NOMO-1 treated with dmso at 0.1 percent for 144 hours (cell line): ENCODE measurements around the gene SPPL2B.
"Not testable (repeated sequence)": the region's sequence is repeated elsewhere in the genome, so short reads cannot be mapped to it uniquely, and the experiment has no call there.

Experiments
- DNase-seq: peaks from one replicate; lab custom pipeline; 2025; ENCODE audit not compliant: unreplicated experiment; lab: John Stamatoyannopoulos, UW

The SPPL2B gene

DNA sequence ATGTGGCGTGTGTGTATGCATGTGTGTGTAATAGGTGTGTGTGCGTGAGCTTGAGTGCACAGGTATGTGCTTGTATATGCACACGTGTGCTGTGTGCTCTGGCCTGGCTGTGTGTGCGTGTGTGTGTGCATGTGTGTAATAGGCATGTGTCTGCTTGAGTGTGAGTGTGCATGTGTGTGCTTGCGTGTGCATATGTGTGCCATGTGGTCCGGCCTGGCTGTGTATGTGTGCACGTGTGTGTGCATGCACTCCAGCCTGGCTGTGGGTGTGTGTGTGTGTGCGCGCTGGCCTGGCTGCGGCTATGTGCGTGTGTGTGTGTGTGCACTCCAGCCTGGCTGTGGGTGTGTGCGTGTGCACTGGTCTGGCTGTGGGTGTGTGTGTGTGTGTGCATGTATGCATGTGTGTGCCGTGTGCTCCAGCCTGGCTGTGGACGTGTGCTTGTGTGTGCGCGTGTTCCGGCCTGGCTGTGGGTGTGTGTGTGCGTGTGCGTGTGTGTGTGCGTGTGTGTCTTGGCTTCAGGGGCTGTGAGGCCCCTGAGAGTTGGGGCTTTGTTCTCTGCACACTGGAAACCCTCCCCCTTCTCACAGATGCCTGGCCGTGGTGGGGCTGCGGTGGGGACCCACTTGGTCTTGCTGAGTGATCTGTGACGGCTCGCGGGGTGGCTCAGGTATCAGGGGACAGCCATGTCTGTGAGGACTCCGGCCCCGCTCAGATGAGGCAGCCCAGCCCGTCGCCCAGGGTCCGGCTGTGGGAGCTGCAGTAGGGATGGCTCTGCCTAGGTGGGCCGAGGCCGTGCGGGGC lies 8.2 kb downstream of the SPPL2B start:
- no peak for DNase-seq

DNA sequence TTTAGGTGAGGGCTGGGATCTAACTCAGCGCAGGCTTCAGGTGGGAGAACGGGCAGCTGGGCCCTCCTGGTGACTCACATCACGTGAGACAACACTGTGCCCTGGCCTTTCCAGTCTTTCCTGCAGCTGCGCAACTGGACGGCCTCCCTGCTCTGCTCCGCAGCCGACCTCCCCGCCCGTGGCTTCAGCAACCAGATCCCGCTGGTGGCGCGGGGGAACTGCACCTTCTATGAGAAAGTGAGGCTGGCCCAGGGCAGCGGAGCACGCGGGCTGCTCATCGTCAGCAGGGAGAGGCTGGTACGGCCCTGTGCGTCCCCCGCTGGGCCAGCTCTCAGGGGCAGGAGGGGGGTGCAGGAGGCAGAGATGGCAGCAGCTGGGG lies 8.8 kb downstream of the SPPL2B start:
- DNase-seq, result no peak

DNA sequence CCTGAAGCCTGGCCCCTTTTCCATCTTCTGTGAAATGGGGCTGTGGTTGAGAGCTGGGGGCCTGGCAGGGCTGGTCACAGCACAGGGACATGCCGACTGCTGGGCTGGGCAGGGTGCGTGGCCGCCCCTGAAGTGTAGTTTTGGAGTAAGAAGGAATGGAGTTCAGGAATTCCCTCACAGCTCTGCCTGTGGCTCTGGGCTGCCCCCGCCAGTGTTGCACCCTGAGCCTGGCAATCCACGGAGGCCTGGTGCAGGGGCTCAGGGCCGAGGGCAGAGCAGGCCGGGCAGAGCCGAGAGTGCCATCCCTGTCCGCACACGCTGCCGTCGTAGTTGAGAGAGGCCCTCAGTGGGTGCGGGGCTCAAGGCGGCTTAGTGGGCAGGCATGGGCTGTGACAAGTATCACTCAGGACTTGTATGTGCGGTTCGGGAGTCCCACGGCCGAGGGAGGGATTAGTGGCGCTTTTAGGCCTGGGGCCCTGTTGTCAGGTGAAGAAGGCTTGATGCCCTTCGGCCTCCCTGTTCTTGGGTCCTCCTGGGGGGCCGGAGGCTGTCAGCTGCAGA lies 9.7 kb downstream of the SPPL2B start:
- DNase-seq, result no peak

DNA sequence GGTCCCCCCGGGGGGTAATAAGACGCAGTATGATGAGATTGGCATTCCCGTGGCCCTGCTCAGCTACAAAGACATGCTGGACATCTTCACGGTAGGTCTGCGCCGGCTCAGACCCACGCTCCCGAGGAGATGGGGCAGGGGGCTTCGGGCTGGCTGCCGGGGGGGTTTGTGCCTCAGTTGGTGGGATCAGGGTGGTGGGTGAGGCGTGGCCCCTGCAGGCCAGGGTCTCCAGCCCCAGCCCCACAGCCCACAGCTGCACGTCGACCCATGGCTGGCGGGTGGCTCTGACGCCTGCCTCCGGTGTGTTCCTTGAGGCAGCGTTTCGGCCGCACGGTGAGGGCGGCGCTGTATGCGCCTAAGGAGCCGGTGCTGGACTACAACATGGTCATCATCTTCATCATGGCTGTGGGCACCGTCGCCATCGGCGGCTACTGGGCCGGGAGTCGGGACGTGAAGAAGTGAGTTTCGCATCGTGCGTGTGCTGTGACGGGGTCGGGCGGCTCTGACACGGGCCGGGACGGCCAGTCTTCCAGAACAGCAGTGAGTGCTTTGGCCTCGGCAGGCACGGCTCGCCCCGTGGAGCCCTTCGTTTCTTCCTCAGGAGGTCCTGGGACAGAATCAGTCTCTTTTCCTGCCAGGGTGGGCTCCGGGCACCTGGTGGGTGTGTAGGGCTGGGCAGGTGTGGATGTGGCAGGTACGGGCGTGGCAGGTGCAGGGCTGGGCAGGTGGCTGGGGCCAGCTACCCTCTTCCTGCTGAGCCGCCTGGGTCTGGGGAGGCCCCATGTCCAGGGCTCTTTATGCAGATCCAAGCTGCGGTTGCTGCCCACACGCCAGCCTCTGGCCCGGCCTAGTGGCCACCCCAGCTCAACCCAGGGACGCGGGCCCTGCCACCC lies 10.5 kb downstream of the SPPL2B start:
- DNase-seq, result no peak

- DNase-seq, result no peak
These were observed 11.3 kb downstream of the SPPL2B start for GRCh38 chr19:2339644-2340310.

- DNase-seq, result no peak
These were observed 12.2 kb downstream of the SPPL2B start for GRCh38 chr19:2340496-2341243.

GRCh38 chr19:2341244-2341751 lies 12.8 kb downstream of the SPPL2B start:
- DNase-seq, result no peak

GRCh38 chr19:2341982-2342381 lies 13.5 kb downstream of the SPPL2B start:
- no peak for DNase-seq

DNA sequence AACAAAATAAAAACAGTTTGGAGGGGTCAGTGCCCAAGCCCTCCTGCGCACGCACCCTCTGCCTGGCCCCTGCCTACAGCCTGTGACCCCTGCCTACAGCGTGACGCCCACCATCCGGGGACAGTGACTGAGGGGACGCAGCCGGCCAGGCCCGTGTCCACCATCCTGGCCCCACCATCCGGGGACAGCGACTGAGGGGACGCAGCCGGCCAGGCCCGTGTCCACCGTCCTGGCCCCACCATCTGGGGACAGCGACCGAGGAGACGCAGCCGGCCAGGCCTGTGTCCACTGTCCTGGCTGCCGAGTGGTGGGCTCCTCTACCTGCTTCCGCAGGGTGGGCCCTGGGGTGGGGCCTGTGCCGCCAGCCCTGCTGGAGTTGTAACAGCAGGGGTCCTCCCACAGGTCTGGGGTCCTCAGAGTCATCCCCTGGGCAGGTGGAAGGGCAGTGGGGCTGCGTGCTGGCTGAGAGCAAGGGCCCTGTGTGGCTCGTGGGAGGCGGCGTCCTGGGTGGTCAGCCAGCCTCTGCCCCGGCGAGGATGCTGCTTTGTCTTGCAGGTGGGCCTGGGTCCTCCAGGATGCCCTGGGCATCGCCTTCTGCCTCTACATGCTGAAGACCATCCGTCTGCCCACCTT lies 14.3 kb downstream of the SPPL2B start:
- no peak for DNase-seq

DNA sequence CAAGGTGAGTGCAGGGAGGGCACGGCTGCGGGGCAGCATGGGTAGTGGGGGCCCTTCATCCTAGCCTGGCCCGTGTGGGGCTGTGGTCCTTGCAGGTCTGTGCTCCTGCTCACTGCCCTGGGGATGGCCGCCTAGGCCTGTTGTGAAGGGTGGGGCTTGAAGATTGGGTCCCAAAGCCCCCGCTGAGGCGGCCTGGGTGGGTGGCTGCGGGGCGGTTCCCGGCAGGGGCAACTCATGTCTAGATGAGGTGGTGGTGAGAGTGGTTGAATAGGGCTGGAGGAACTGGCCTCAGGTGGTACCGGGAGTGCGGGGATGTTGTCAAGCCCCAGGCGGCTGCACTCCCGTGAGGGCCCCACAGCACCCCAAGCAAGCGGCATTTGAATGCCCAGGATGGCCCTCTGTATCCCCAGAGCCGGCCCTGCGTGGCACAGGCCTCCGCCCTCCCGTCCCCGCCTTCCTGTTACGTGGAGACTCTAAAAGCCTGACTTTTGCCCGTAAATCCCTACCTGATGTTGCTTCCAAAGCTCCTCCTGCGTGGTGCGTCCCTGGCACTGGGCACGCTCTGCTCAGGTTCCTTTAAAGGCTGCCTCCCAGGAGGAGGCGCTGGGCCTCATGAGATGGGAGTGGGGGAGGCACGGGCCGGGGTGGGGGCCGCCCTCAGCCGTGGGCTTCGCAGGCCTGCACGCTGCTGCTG lies 15.0 kb downstream of the SPPL2B start:
- DNase-seq, result no peak

- no peak for DNase-seq
These were observed 15.9 kb downstream of the SPPL2B start for GRCh38 chr19:2344381-2344870.

GRCh38 chr19:2345076-2345475 lies 16.6 kb downstream of the SPPL2B start:
- DNase-seq, result no peak

DNA sequence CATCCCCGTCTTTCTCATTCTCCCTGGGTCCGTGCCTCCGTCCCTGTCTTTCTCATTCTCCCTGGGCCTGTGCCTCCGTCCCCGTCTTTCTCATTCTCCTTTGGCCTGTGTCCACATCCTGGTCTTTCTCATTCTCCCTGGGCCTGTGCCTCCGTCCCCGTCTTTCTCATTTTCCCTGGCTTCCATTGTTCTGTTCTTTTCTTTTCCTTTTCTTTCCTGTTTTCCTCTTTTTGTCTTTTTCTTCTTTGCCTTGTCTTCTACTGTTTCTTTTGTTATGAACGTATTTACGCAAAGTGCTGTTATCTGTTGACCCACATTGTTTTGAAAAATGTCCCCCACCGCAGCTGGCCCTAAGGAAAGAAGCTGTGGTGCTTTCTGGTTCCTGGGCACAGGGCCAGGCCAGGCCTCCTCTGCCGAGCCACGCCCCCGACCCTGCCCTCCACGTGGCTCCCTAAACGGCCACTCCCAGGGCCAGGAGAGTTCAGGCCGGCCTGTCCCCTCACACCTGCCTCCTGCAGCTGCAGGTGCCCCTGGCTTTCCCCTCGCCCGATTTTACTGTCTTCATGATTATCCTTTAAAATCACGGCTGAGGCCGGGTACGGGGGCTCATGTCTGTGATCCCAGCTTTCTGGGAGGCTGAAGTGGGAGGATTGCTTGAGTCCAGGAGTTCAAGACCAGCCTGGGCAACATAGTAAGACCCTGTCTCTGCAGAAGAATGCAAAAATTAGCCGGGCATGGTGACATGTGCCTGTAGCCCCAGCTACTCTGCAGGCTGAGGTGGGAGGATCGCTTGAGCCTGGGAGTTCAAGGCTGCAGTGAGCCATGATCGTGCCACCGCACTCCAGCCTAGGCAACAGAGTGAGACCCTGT lies 17.5 kb downstream of the SPPL2B start:
- no peak for DNase-seq

DNA sequence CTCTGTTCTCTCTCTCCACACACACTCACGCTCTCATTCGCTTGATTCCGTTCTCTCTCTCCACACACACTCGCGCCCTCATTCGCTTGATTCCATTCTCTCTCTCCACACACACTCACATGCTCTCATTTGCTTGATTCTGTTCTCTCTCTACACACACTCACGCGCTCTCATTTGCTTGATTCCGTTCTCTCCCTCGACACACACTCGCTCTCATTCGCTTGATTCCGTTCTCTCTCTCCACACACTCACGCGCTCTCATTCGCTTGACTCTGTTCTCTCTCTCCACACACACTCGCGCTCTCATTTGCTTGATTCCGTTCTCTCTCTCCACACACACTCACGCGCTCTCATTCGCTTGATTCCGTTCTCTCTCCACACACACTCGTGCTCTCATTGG lies 21.3 kb downstream of the SPPL2B start:
- not testable (repeated sequence) for DNase-seq

- no peak for DNase-seq
These were observed 22.2 kb downstream of the SPPL2B start for GRCh38 chr19:2350656-2351055.

DNA sequence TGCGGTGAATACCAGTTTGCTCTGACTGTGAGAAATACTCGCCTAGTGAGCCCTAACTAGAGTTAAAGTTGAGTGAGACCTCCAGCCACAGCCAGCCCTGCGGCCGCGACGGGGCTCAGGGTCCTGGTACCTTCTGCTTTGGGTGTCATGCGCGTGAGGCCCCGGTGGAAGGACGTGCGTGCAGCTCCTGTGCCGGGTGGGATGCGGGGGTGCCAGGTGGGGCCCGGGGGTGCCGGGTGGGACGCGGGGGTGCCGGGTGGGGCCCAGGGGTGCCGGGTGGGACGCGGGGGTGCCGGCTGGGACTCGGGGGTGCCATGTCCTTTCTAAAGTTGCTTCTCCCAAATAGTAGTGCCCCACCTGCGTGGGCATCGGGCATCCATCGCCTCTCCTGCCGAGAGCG lies 23.1 kb downstream of the SPPL2B start:
- DNase-seq, result no peak

DNA sequence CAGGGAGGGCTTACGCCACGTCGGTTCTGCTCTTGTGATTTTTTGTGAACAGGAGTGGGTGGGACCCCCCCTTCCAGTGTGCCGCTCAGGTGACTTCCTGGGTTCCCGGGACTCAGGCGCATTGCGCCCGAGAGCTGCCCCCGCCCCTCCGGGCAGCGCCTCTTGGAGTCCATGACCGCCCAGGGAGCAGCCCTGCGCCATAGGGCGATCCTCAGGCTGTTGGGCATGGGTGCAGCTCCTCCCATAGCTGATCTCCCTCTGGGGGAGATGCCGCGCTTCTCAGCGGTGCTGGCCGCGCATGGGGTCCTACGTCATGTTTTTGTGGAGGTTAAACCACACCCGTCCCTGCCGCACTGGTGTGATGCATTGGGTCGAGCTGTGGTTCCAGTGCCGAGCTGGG lies 23.6 kb downstream of the SPPL2B start:
- DNase-seq, result no peak

DNA sequence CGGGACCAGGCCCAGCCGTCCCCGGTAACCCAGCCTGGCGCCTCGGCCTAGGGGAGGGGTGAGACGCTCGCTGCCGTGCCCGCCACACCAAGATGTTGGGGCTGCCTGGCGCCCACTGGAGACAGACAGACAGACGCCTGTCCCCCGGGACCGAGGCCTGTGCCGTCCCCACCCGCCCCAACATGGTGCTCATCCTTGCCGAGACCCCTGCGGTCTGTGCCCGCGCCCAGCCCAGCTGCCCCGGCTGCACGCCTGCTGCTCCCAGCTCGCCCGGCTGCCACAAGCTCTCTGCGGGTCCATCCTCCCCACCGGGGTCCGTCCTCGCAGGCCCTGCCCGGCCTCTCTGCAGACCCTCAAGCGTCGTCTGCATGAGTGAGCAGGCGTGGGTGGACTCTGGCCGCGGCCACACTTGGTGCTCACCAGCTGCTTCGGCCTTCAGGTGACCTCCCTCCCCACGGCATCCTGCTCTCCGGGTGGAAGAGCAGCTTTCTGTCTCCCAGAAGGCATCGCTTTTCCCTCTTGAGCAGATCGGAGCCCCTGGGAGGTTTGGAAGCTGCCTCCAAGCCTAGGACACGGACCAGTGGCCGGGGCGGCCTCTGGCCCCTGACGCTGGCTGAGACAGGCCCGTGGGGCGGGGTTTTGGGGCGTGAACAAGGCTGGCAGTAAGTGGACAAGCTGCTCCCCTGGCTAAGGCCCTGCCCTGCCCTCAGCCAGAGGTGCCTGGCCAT lies 24.8 kb downstream of the SPPL2B start:
- DNase-seq, result no peak
